ENCODE results near the gene IL1F10. TPM values are rescaled to one million over a fixed set of nuclear protein-coding genes. Genes with fewer than 3 reads are reported as not detected.

IL1F10 gene
- total RNA-seq, 2 experiments from 2014 or later = not detected

- DNase-seq (ENCODE audit: low spot score) = no peak
- no peaks in the 10 kb centered on the region for H3K36me3 ChIP-seq (ENCODE audit: insufficient read depth, low read length)
- H3K9me3 ChIP-seq (ENCODE audit: low read length) = no peaks in the 10 kb centered on the region
- no peak overlapping the region for H2AFZ ChIP-seq (ENCODE audit: low read length)
- H3K9me2 ChIP-seq (ENCODE audit: insufficient read depth, low read length) = no peaks in the 10 kb centered on the region
- CTCF ChIA-PET (ENCODE audit: unreplicated experiment) = no interaction called here
- intact Hi-C loops (cut with micrococcal nuclease; ENCODE audit: unreplicated experiment) = no loop called here
- H3K79me2 ChIP-seq (ENCODE audit: insufficient read depth, low read depth, low read length) = no peaks in the 10 kb centered on the region
- peaks cover 6% of the 10 kb centered on the region for H3K4me1 ChIP-seq (ENCODE audit: insufficient read depth, low read length, poor library complexity, severe bottlenecking)
- POLR2A ChIA-PET = no interaction called here
- no peak for TF ChIP-seq EZH2phosphoT487 (IDR thresholded peaks at IDR 0.05; ENCODE audit: borderline replicate concordance, low read depth, low read length)
- TF ChIP-seq CTCF (conservative IDR thresholded peaks at IDR 0.05; ENCODE audit: low read length) = no peak
- H3K27ac ChIP-seq (ENCODE audit: low read depth, low read length, poor library complexity, severe bottlenecking) = no peak overlapping the region
- BruUV-seq (replicated peaks) = no TSS peak
- no peak overlapping the region for H3K4me2 ChIP-seq (ENCODE audit: low read length)
- H4K20me1 ChIP-seq (ENCODE audit: insufficient read depth, low read length) = no peaks in the 10 kb centered on the region
- H3K4me3 ChIP-seq (ENCODE audit: low read depth, low read length, poor library complexity, severe bottlenecking) = no peak overlapping the region
Measured at GRCh38 chr2:113123726-113124125, 56.0 kb downstream of the IL1F10 start.

- intact Hi-C loops (cut with micrococcal nuclease; ENCODE audit: unreplicated experiment) = no loop called here
- BruUV-seq (replicated peaks) = no TSS peak
- H3K4me3 ChIP-seq (ENCODE audit: low read depth, low read length, poor library complexity, severe bottlenecking) = no peak overlapping the region
- H2AFZ ChIP-seq (ENCODE audit: low read length) = no peak overlapping the region
- H3K27ac ChIP-seq (ENCODE audit: low read depth, low read length, poor library complexity, severe bottlenecking) = no peak overlapping the region
- POLR2A ChIA-PET = no interaction called here
- TF ChIP-seq CTCF (conservative IDR thresholded peaks at IDR 0.05; ENCODE audit: low read length) (no peak), EZH2phosphoT487 (IDR thresholded peaks at IDR 0.05; ENCODE audit: borderline replicate concordance, low read depth, low read length) (no peak)
- CTCF ChIA-PET (ENCODE audit: unreplicated experiment) = no interaction called here
- no peaks in the 10 kb centered on the region for H3K79me2 ChIP-seq (ENCODE audit: insufficient read depth, low read depth, low read length)
- no peak overlapping the region for H3K4me2 ChIP-seq (ENCODE audit: low read length)
- no peaks in the 10 kb centered on the region for H3K36me3 ChIP-seq (ENCODE audit: insufficient read depth, low read length)
- no peaks in the 10 kb centered on the region for H3K9me2 ChIP-seq (ENCODE audit: insufficient read depth, low read length)
- DNase-seq (ENCODE audit: low spot score) = no peak
- H4K20me1 ChIP-seq (ENCODE audit: insufficient read depth, low read length) = no peaks in the 10 kb centered on the region
- H3K9me3 ChIP-seq (ENCODE audit: low read length) = no peaks in the 10 kb centered on the region
- peaks cover 6% of the 10 kb centered on the region for H3K4me1 ChIP-seq (ENCODE audit: insufficient read depth, low read length, poor library complexity, severe bottlenecking)
Measured at GRCh38 chr2:113124181-113124961, 56.6 kb downstream of the IL1F10 start.

Small RNA genes lying within 50 kb of the gene (small RNA-seq; reads per million reads assigned to genes)
- not detected for gene RNU6-1180P

Other genes with a start within 250 kb of the IL1F10 start
- gene IL1B, start 231.2 kb upstream of the IL1F10 start, total RNA-seq (2014; rRNA removed; shearing (Covaris generic)) = not detected in 2 replicates
- gene IL1B, start 231.2 kb upstream of the IL1F10 start, total RNA-seq (2022) = not detected in 2 replicates
- not detected in 2 replicates for gene IL37, start 156.8 kb upstream of the IL1F10 start, total RNA-seq (2014; rRNA removed; shearing (Covaris generic))
- gene IL37, start 156.8 kb upstream of the IL1F10 start, total RNA-seq (2022) = 0.63 TPM in 1 of 2 replicates, not detected in the other
- not detected in 2 replicates for gene IL36G, start 90.0 kb upstream of the IL1F10 start, total RNA-seq (2014; rRNA removed; shearing (Covaris generic))
- gene IL36G, start 90.0 kb upstream of the IL1F10 start, total RNA-seq (2022) = not detected in 2 replicates
- gene IL36A, start 62.5 kb upstream of the IL1F10 start, total RNA-seq (2014; rRNA removed; shearing (Covaris generic)) = not detected in 2 replicates
- not detected in 2 replicates for gene IL36A, start 62.5 kb upstream of the IL1F10 start, total RNA-seq (2022)
- not detected in 2 replicates for gene IL36B, start 15.1 kb upstream of the IL1F10 start, total RNA-seq (2014; rRNA removed; shearing (Covaris generic))
- not detected in 2 replicates for gene IL36B, start 15.1 kb upstream of the IL1F10 start, total RNA-seq (2022)
- gene IL36RN, start 8.8 kb upstream of the IL1F10 start, total RNA-seq (2014; rRNA removed; shearing (Covaris generic)) = not detected in 2 replicates
- gene IL36RN, start 8.8 kb upstream of the IL1F10 start, total RNA-seq (2022) = not detected in 2 replicates
- not detected in 2 replicates for gene IL1RN, start 59.6 kb downstream of the IL1F10 start, total RNA-seq (2014; rRNA removed; shearing (Covaris generic))
- gene IL1RN, start 59.6 kb downstream of the IL1F10 start, total RNA-seq (2022) = not detected in 2 replicates
- gene PSD4, start 106.0 kb downstream of the IL1F10 start, total RNA-seq (2014; rRNA removed; shearing (Covaris generic)) = 78.2 and 99.6 TPM in 2 replicates
- gene PSD4, start 106.0 kb downstream of the IL1F10 start, total RNA-seq (2022) = 100 and 111 TPM in 2 replicates
- gene PAX8, start 211.0 kb downstream of the IL1F10 start, total RNA-seq (2014; rRNA removed; shearing (Covaris generic)) = 0.90 and 2.6 TPM in 2 replicates
- 1.6 and 3.6 TPM in 2 replicates for gene PAX8, start 211.0 kb downstream of the IL1F10 start, total RNA-seq (2022)